Hair follicular keratinocyte (primary cell): ENCODE results near the gene FAM43A. TPM values are rescaled to one million over a fixed set of nuclear protein-coding genes. Genes with fewer than 3 reads are reported as not detected.

Experiments
- total RNA-seq: library from RNA; depleted of rRNA; stranded (reverse); fragments of >200 nt; gene quantifications from 2 replicates; pipeline ENCODE4 v1.2.3, GENCODE V29; 2015

Gene FAM43A, protein sequence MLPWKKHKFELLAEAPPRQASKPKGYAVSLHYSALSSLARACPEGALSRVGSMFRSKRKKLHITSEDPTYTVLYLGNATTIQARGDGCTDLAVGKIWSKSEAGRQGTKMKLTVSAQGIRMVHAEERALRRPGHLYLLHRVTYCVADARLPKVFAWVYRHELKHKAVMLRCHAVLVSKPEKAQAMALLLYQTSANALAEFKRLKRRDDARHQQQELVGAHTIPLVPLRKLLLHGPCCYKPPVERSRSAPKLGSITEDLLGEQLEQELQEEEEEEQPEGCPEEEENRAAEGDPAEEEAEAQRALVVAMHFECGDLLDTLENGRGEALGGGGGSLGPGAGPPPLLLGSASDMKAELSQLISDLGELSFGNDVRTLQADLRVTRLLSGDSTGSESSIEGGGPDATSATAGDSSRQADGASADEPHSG
- 0.72 and 1.4 TPM in 2 replicates for total RNA-seq

DNA sequence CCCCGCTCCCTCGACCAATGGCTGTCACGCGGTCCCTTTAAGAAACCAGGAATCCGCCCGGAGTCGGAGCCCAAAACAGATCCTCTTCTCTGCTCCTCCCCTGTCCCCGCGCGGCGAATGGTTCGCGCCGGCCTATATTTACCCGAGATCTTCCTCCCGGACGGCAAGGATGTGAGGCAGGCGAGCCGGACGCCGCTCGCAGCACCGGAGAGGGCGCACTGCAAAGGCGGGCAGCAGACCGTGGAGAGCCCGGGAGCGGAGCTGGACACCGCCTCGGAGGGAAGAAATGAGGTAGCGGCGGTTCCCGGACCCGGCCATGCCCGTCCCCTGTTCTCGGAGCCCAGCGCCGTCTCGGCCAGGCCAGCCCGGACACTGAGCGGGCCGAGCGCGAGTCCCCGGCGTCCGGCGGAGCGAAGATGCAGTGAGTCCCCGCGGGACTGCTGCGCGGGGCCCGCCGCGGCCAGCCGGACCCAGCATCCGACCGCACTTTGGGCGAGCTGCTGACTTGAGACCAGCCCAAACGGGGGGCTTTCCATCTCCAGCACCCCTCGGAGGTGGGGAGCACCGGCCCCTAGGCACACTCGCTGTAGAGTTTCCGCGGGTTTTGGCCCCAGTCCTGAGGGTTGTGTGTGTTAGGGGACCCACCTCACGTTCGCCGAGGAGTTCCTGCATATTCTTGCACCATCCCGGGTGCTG lies at the start of gene FAM43A:
Gene FAM43A (plus strand): TSS at position 166 of the 696 bp plus-strand sequence. CDS start 944 bp downstream, outside the sequence.

DNA sequence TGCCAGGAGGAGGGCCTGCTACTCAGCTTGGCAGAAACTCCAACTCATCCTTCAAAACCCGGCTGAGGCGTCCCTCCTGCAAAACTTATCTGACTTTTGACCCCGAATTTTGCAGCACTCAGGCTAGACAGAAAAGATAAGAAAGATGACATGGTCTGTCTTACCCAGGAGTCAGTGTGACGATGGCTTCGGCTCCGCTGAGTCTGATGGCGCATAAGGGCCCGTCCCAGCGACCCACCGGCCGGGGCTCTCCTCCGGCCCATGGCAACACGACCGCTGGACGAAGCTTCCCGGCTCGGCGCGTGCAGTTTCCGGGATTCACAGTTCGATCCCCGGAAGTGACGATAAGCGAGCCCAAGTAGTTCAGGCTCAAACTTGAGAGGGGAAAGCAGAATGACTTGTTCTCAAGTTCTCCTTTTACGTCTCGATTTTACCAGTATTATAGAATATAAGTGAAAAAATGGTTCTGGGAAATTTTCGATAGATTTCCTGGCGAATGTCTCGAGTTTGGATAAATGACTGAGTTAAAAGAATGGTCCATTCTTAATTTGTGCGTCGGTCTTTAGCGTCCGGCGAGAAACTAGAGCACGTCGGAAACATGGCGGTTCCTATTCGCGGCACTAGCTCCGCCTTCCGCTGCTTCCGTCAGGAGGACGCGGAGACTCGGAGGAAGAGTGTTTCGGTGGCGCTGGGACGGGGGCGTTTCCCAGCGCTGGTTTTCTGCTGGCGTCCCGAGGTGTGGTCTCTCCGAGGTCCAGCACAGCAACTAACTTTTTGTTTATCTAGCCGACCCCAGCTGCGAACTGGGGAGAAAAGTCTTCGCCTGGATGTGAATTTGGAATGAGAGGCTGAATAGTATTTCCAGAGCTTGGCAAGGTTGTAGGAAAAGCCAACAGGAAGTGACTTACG lies 13.5 kb upstream of the FAM43A start, which contains the start of gene LSG1:
Gene LSG1 (minus strand): TSS at position 292 of the 909 bp plus-strand sequence. CDS start 29 bp downstream, at position 263.

Other genes starting within 250 kb of the FAM43A start
- gene ATP13A3, start 198.9 kb upstream of the FAM43A start, total RNA-seq: 196 and 202 TPM in 2 replicates
- gene TMEM44, start 52.5 kb upstream of the FAM43A start, total RNA-seq: 9.5 and 14.9 TPM in 2 replicates
- gene LSG1, start 13.7 kb upstream of the FAM43A start, total RNA-seq: 15.3 and 26.4 TPM in 2 replicates